VCaP (cell line): ENCODE results near the gene EIF4G2.

ENCODE experiments used
- H3K27ac ChIP-seq: fragments of 450-650 bp; 2 replicates; pipeline ENCODE4 v1.5.1; 2017
- TF ChIP-seq, protein P1 (sequence below): fragments of 450-650 bp; conservative IDR thresholded peaks from 2 replicates; pipeline ENCODE4 v1.5.1; 2017; ENCODE audit warnings: mild to moderate bottlenecking, moderate library complexity

EIF4G2 gene

DNA sequence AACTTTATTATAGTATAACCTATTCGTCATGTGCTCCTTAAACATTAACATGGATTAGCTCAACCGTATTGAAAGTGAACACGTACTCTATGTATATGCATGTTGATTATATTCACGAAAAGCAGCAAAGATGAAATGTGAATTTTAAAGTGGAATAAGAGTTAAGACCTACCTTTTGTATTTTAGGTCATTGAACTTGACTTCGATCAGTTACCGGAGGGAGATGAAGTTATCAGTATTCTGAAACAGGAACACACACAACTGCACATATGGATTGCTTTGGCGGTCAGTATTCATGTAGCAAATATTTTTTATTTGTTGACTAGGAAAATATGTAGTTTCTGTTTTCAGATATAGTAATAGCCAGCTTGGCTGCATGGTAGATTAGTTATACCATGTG is 56.2 kb downstream of the EIF4G2 start:
- TF ChIP-seq, protein P1, sequence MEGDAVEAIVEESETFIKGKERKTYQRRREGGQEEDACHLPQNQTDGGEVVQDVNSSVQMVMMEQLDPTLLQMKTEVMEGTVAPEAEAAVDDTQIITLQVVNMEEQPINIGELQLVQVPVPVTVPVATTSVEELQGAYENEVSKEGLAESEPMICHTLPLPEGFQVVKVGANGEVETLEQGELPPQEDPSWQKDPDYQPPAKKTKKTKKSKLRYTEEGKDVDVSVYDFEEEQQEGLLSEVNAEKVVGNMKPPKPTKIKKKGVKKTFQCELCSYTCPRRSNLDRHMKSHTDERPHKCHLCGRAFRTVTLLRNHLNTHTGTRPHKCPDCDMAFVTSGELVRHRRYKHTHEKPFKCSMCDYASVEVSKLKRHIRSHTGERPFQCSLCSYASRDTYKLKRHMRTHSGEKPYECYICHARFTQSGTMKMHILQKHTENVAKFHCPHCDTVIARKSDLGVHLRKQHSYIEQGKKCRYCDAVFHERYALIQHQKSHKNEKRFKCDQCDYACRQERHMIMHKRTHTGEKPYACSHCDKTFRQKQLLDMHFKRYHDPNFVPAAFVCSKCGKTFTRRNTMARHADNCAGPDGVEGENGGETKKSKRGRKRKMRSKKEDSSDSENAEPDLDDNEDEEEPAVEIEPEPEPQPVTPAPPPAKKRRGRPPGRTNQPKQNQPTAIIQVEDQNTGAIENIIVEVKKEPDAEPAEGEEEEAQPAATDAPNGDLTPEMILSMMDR = no peak
- peak overlapping the region; percentile 89; the same call in 1 of the 2 replicates for H3K27ac ChIP-seq

DNA sequence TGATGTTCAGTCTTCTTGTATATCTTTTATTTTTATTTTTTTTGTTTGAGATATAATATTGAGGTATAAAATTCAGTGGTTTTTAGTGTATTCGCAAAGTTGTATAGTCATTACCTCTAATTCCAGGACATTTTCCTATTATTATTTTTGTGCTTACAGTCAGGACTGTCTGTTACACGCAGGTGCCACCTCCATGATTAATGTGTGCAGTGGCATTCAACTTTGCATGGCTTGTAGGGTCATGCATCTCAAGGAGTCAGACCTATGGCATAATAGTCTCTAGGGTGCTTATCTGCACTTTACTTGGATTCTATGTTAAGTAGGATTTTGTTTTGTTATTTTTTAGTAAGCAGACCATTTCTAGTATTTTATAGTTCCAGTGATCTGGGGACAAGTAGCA is 56.7 kb downstream of the EIF4G2 start:
- TF ChIP-seq, protein P1 = no peak
- peak overlapping the region; percentile 89 for H3K27ac ChIP-seq

DNA sequence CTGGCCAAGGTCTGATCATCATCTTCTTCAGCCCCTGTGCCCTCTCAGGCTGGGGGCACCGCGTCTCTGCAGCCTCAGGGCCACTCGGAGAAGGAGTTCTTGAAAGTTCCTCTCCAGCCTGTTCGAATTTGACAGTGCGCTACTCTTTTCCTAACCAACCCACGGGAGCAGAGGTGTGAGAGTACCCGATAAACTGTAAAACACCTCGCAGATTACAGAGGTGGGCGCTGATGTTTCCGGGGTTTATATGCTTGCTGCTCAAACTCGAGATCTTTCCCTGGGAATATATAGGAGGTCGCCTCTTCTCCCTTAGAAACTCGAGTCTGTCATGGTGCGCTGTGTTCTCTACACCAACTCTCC is 57.2 kb downstream of the EIF4G2 start:
- H3K27ac ChIP-seq = peak overlapping the region; percentile 89

DNA sequence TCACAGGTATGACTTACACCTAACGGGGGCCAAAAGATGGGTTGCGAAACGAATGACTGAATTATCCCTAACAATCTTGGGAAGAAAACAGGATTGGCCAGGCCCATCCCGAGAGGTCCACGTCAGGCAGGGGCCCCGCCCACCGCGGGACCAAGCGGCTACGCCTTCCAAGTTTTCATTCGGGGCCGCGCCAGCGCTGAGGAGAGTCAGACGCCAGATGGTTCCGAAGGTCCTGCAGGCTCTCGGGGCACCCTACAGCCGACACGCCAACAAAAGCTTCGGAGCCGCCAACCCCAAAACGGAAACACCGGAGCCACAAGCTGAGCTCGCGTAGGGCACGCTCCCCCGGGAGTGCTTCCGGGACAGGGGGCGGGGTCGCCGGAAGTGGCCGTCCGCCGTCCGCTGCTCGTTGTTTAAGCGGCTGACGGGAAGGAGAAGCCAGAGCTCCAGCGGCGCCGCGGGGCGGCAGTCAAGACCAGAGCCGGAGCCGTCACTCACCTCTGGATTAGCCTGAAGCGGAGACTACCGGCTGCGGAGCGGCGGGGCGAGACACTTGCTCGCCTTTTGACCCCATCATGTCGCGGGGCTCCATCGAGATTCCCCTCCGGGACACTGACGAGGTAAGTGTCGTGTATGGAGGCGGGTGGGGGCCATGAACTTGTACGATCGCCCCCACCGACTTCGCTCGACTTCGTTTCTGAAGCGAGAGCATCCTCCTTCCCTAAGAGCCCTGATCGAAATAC is 57.7 kb downstream of the EIF4G2 start, which contains the start of gene CTR9:
Gene CTR9, plus strand, starts transcription at position 409 of the 743 bp plus-strand sequence. Its CDS starts 167 bp downstream, at position 576.
- TF ChIP-seq, protein P1 = peak; percentile 55
- peak within 1 kb of the TSS; percentile 89 for H3K27ac ChIP-seq

More for the DNA sequence above, 57.2 kb downstream of the EIF4G2 start:
- TF ChIP-seq, protein P1 = no peak

DNA sequence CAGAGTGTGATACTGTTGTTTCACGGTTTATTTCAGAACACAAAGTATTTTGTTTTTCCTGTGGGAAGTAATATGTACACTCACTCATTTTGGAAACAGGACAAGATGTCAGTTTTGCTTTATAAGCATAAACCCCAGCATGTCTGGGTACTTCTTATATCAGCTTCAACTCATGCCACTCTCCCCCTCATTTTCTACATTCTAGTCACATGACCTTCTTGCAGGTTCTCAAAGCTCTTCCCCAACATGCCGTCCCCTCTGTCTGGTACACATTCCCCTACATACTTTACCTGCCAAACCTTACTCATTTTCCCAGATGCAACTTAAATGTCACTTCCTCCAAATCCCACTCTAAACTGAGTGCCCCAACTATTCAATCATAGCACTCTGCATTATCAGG is 59.2 kb downstream of the EIF4G2 start:
- TF ChIP-seq, protein P1 = no peak
- no peak overlapping the region for H3K27ac ChIP-seq

DNA sequence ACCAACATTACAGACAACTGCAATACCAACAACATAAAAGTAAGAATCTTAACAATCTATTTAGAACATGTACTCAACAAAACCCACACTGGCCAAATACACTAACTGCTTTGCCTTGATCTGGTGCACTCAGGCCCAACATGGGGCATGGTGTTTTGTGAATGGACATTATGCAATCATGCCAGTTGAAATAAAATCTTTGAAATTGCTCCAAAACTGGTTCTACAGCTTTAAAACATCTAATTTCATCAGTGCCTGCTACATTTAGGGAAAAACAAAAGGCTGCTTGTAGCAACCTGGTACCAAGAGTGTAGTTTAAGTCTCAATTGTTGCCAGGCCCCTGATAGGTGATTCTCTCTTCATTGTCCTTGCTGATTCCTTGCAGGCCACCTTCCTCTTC is 61.0 kb downstream of the EIF4G2 start:
- TF ChIP-seq, protein P1 = no peak
- H3K27ac ChIP-seq = no peak overlapping the region
